Measurements from ENCODE around the gene PTMS.
A peak's percentile ranks its signal among the peaks of the same experiment; 100 is the strongest.

The PTMS gene

GRCh38 chr12:6772726-6773589, 6.8 kb downstream of the PTMS start:
- DNase-seq: no peak

- DNase-seq: no peak
Measured at GRCh38 chr12:6773590-6774351, 7.6 kb downstream of the PTMS start.

- no peak for DNase-seq
Measured at GRCh38 chr12:6774499-6775062, 8.4 kb downstream of the PTMS start.

GRCh38 chr12:6775185-6776174, 9.3 kb downstream of the PTMS start:
- DNase-seq: no peak

- no peak for DNase-seq
Measured at GRCh38 chr12:6777386-6777785, 11.2 kb downstream of the PTMS start.

GRCh38 chr12:6778217-6778573, 12.0 kb downstream of the PTMS start:
- no peak for DNase-seq

GRCh38 chr12:6778574-6779550, 12.7 kb downstream of the PTMS start:
- peak; percentile 86 to 89 for DNase-seq

- no peak for DNase-seq
Measured at GRCh38 chr12:6779708-6780432, 13.7 kb downstream of the PTMS start.

- DNase-seq: no peak
Measured at GRCh38 chr12:6780573-6780972, 14.4 kb downstream of the PTMS start.

GRCh38 chr12:6782119-6782518, 16.0 kb downstream of the PTMS start:
- DNase-seq: no peak

GRCh38 chr12:6782850-6783566, 16.8 kb downstream of the PTMS start:
- DNase-seq: no peak

- no peak for DNase-seq
Measured at GRCh38 chr12:6783828-6784227, 17.7 kb downstream of the PTMS start.

- no peak for DNase-seq
Measured at GRCh38 chr12:6784296-6784695, 18.1 kb downstream of the PTMS start.

GRCh38 chr12:6784761-6785160, 18.6 kb downstream of the PTMS start:
- no peak for DNase-seq

GRCh38 chr12:6786416-6787094, 20.4 kb downstream of the PTMS start:
- DNase-seq: no peak

GRCh38 chr12:6787309-6787708, 21.1 kb downstream of the PTMS start:
- DNase-seq: no peak

- DNase-seq: peak in 1 of 2 donors; percentile 42
Measured at GRCh38 chr12:6788972-6789924, 23.1 kb downstream of the PTMS start, which contains the start of gene CD4. Gene CD4, plus strand, starts transcription at chr12:6789528. Its CDS starts 10,611 bp downstream, at chr12:6800139.
